ENCODE data around the gene C22orf31.

The C22orf31 gene

GRCh38 chr22:29018293-29019189 is 43.1 kb downstream of the C22orf31 start:
- DNase-seq (ENCODE audit: low read depth) = no peak
- TF ChIP-seq, protein P1, sequence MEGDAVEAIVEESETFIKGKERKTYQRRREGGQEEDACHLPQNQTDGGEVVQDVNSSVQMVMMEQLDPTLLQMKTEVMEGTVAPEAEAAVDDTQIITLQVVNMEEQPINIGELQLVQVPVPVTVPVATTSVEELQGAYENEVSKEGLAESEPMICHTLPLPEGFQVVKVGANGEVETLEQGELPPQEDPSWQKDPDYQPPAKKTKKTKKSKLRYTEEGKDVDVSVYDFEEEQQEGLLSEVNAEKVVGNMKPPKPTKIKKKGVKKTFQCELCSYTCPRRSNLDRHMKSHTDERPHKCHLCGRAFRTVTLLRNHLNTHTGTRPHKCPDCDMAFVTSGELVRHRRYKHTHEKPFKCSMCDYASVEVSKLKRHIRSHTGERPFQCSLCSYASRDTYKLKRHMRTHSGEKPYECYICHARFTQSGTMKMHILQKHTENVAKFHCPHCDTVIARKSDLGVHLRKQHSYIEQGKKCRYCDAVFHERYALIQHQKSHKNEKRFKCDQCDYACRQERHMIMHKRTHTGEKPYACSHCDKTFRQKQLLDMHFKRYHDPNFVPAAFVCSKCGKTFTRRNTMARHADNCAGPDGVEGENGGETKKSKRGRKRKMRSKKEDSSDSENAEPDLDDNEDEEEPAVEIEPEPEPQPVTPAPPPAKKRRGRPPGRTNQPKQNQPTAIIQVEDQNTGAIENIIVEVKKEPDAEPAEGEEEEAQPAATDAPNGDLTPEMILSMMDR (IDR thresholded peaks at IDR 0.05; ENCODE audit: control insufficient read depth, insufficient read depth, low read depth, low read length, missing control alignments) = no peak
- no peak overlapping the region for H3K4me3 ChIP-seq (ENCODE audit: control insufficient read depth, low read depth, low read length)

- no peak overlapping the region for H3K4me3 ChIP-seq (ENCODE audit: control insufficient read depth, low read depth, low read length)
- TF ChIP-seq, protein P1 (IDR thresholded peaks at IDR 0.05; ENCODE audit: control insufficient read depth, insufficient read depth, low read depth, low read length, missing control alignments) = no peak
- no peak for DNase-seq (ENCODE audit: low read depth)
These were observed 45.3 kb downstream of the C22orf31 start for GRCh38 chr22:29016067-29016938.

- TF ChIP-seq, protein P1 (IDR thresholded peaks at IDR 0.05; ENCODE audit: control insufficient read depth, insufficient read depth, low read depth, low read length, missing control alignments) = no peak
- no peak for DNase-seq (ENCODE audit: low read depth)
- H3K4me3 ChIP-seq (ENCODE audit: control insufficient read depth, low read depth, low read length) = no peak overlapping the region
These were observed 46.9 kb downstream of the C22orf31 start for GRCh38 chr22:29014773-29015172.

- no peak for DNase-seq (ENCODE audit: low read depth)
- TF ChIP-seq, protein P1 (IDR thresholded peaks at IDR 0.05; ENCODE audit: control insufficient read depth, insufficient read depth, low read depth, low read length, missing control alignments) = no peak
- no peak overlapping the region for H3K4me3 ChIP-seq (ENCODE audit: control insufficient read depth, low read depth, low read length)
These were observed 47.3 kb downstream of the C22orf31 start for GRCh38 chr22:29014293-29014692.

- DNase-seq (ENCODE audit: low read depth) = no peak
- TF ChIP-seq, protein P1 (IDR thresholded peaks at IDR 0.05; ENCODE audit: control insufficient read depth, insufficient read depth, low read depth, low read length, missing control alignments) = no peak
- no peak overlapping the region for H3K4me3 ChIP-seq (ENCODE audit: control insufficient read depth, low read depth, low read length)
These were observed 48.7 kb downstream of the C22orf31 start for GRCh38 chr22:29012952-29013351.

DNA sequence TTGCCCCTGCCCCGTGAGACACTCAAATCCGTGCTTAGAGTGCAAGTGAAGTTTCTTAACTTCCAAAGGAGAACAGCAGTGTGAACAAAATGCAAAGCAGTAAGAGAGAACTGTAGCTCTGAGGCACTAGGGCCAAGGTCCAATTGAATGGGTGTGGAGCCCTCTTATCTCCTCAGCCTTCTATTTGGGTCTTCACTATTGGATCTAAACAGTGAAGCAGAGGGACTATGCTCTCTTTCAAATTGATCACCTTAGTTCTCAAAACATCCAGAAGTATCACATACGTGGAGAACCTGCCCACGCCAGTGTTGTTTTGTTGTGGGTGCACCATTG is 49.6 kb downstream of the C22orf31 start:
- DNase-seq (ENCODE audit: low read depth) = no peak
- no peak overlapping the region for H3K4me3 ChIP-seq (ENCODE audit: control insufficient read depth, low read depth, low read length)
- TF ChIP-seq, protein P1 (IDR thresholded peaks at IDR 0.05; ENCODE audit: control insufficient read depth, insufficient read depth, low read depth, low read length, missing control alignments) = no peak
